HuH-7.5 (cell line): ENCODE results near the gene CARD11.

Experiments used
- DNase-seq: peaks from one replicate; pipeline ENCODE4 v3.0.0; 2011; ENCODE audit warnings: low spot score

The CARD11 gene

DNA sequence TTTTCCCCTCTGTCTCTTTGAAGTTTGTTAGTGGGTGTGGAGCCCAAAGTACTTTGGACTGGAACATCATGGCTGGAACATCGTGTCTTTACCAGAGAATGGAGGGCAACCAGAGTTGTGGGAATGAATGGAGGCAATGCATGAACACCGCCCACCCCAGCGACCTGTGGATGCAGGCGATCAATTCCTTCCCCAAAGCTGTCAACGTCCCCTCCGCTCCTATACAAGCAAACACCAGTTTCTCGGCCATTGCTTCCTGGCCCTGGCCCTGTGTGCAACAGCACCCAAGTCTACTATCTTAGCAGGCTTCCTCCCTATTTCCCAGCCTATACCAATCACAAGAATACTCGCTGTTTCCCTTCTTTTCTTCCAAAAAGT is 62.6 kb downstream of the CARD11 start:
- no peak for DNase-seq

DNA sequence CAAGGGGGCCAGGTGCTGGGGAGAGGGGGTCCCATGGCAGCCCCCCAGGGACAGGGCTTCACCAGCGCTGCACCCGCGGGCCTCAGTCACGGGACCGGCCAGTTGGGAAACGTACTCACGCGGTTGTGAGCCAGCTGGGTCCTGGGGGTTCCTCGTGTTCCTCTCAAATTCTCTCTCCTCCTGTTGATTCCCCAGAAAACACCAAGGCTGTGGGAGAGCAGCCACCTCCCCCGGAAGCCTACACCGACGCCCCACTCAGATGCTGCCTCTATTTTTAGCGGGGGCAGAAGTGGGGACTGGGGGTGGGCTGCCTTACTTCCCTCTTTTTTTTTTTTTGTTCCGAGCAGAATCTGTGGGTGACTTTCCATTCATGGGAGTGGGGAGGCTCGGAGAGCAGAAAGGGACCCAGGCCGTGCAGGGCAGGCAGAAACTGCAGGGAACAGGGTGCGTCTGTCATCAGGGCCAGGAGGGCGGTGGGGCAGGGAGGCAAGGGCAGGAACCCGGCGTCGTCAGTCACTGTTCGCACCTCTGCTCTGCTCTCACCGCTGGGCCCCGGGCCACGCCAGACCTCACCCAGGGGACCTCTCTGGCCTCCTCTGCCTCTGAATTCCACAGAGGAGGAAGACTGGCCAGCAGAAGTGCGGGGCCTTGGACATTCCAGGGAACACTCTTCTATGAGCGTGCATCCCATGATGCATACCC is 63.1 kb downstream of the CARD11 start:
- DNase-seq: no peak

DNA sequence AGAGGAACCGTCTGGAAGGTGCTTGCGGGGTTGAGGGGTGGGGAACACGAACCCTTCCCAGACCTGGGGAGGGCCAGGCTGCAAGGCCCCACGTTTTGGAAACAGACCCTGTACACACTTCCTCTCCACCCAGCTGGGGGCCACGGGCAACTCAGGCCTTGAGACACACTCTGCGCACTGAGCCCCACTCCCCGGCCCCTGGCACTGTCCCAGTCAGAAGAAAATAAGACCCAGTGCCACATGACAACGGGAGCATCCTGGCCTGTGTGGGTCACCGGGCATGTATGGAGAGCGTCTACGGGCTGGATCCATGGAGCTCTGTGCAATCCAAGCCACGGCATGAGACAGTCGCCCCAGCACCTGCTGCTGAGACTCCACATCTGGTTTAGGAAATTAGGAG is 63.7 kb downstream of the CARD11 start:
- no peak for DNase-seq

DNA sequence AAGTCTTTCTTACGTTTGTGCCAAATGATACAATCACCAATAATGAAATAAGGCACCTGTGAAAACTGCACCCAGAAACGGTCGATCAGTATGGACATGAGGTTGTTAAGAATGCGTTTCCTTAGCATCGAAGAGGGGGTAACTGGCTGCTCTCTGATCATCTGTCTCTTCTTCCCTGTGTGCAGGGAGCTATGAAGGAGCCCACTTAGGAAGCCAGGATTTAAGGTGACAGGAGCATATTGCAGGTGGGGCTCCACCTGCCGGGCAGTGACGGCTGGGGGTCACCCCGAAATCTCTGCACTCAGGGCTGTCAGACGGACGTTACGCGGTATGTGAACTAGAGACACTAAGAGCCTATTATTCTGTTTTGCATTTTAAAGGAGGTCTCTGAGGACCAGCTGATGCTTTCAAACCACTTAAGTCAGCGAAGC is 64.5 kb downstream of the CARD11 start:
- DNase-seq: no peak

DNA sequence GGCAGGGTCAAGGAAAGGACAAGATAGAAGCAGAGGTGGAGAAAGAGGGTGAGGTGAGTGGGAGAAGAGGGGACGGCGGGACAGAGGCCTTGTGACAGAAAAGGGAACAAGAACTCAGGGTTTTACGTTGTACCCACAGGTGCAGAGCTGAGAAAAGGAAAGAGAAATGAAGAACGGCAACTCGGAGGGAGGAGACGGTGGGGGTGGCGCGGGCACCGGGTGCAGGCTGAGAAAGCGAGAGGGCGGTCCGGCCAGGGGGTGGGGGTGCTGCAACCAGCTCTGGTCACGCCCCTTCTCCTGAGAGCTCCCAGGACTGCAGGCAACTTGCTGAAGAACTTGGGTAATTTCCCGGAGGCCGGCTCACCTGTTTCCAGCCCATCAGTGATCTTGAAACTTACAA is 65.3 kb downstream of the CARD11 start:
- no peak for DNase-seq

DNA sequence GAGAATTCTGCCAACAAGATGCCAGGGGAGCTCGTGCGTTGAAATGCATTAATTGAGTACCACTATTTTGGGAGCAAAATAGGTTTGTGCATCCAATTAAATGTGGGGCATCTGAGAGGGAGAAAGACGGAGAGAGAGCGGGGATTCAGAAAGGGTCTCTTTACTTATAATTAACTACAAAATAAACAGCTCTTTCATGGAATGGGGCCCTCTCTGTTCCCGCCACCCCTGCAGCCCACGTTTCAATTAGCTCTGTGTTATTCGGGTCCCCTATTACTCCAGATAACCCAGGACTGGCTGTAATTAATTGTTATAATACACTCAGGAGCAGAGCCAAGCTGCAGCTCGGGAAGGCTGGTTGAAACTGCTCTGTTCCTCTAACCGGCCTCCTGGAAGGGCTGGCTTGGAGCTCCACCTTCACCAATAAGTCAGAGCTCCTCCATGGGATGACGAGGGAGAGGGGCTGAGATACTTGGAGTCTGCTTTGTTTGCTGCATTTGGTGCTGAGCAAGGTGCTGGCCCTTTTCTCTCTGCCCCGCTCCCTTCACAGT is 67.8 kb downstream of the CARD11 start:
- DNase-seq: no peak

DNA sequence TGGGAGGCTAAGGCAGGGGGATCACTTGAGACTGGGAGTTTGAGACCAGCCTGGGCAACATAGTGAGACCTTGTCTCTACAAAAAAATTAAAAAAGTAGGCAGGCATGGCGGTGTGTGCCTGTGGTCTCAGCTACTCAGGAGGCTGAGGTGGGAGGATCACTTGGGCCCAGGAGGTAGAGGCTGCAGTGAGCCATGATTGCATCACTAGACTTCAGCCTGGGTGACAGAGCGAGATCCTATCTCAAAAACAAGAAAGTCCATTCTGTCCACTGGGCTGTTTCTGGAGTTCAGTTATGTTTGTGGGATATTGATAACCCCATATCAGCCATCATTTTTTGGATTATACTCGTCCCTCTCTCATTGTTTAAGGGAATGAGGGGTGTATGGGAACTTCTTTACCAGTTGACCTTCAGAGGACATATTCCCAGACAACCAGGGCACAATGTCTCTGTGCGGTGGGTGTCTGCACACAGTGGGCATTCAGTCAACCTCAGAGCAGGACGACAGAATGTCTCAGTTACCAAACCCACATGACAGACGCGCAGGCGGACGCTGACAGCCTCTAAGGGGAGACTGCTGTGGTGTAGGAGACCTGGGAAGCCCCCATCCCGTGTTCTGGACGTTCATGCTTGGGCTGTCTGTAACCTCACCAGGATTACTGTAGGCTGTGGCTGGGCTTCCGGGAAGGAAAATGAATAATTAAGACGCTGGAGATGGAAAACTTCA is 69.4 kb downstream of the CARD11 start:
- DNase-seq: no peak

DNA sequence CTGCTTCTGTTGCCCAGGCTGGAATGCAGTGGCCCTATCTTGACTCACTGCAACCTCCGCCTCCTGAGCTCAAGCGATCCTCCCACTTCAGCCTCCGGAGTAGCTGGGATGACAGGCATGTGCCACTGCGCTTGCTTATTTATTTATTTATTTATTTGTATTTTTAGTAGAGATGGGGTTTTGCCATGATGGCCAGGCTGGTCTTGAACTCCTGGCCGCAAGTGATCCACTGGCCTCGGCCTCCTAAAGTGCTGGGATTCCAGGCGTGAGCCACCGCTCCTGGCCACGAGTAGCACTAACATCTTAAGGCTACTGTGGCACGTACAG is 70.9 kb downstream of the CARD11 start:
- no peak for DNase-seq

DNA sequence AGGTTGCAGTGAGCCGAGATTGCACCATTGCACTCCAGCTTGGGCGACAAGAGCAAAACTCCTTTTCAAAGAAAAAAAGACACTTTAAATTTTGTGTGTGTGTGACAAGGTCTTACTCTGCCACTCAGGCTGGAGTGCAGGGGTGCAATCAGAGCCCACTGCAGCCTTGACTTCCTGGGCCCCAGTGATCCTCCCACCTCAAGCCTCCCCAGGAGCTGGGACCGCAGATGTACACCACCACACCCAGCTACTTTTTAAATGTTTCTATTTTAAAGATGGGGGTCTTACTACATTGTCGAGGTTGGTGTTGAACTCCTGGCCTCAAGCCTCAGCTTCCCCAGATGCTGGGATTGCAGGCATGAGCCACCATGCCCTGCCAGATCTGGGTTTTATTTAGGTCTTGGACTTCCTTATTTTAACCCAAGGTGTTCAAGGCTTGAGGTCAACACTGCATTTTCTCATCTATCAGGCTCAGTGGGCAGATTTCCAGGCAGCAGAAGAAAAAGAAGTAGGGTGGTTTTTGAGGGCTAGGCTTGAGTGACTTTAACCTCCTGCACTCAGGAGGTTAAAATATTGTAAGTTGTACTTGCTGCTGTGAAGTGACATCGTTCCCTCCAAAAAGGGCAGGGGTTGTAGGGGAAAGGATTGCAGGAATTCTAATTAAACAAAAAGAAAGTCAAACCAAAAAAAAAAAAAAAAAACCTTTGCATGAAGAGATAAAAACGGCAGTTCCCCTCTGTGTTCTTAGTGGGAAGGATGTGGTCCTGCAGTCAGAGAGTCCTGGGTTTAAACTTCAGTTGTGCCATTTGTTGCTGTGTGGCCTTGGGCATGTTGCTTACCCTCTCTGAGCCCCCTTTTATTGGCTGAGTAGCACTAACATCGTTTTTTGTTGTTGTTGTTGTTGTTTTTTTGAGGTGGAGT is 71.5 kb downstream of the CARD11 start:
- no peak for DNase-seq

DNA sequence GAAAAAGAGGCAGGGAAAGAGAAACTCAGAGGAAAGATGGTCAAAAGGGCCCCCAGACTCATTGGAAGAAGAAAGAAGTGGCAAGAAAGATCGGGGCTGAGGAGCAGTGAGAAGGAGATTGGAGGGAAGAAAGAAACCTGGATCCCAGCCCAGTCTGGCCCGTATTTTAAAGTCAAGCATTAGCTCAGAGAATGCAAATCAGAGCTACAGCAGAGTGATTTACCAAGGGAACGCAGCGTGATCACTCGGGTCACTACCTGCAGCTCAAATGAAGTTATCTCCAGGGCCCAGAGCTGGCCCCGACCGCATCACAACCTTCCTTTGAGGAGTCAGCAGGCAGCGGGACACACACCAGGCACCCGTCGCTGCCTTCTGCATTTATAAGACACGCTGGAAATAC is 72.8 kb downstream of the CARD11 start:
- no peak for DNase-seq

DNA sequence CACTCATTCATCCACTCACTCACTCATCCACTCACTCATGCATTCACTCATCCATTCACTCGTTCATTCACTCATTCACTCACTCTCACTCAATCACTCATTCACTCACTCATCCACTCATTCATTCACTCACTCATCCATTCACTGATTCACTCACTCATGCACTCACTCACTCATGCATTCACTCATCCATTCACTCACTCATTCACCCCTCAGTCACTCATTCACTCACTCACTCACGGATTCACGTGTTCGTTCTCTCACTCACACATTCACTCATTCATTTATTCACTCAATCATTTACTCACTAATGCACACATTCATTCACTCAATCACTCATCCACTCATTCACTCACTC is 73.4 kb downstream of the CARD11 start:
- no peak for DNase-seq

DNA sequence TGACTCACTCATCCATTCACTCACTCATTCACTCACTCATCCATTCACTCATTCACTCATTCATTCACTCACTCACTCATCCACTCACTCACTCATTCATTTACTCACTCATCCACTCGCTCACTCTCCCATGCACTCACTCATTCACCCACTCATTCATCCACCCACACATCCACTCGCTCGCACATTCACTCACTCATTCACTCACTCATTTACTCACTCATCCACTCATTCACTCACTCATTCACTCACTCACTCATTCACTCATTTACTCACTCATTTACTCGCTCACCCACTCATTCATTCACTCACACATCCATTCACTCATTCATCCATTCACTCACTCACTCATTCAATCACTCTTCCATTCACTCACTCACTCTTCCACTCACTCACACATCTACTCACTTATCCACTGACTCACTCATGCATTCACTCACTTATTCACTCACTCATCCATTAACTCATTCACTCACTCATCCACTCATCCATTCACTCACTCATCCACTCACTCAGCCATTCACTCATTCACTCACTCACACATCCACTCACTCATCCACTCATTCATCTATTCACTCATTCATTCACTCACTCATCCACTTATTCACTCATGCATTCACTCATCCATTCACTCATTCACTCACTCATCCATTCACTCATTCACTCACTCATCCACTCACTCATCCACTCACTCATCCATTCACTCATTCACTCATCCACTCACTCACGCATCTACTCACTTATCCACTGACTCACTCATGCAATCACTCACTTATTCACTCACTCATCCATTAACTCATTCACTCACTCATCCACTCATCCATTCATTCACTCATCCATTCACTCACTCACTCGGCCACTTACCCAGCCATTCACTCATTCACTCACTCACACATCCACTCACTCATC is 74.0 kb downstream of the CARD11 start:
- DNase-seq: no peak

DNA sequence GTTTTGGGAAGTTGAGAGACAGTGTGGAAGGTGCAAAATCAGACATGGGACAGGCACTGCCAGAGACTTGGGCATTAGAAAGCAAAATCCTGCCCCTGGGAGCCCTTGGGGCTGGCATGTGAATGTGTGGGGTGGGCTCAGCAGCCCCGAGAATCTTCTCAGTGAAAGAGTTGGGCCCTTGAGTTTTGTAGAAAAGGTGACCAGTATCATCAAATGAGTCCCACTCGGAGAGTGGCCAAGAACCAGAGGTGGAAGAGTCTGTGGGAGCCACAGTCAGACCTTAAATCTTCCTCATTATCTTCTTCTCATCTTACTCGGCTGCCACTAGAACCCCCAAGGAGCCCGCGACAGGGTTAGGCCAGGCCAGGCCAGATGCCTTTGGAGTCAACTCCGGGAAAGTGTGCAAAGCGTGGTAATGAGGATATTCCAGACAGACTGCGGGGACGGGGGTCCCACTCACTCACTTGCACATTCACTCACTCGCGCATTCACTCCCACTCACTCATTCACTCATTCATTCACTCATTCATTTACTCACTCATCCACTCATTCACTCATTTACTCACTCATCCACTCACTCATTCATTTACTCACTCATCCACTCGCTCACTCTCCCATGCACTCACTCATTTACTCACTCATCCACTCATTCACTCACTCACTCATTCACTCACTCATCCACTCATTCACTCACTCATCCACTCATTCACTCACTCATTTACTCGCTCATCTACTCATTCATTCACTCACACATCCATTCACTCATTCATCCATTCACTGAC is 74.9 kb downstream of the CARD11 start:
- no peak for DNase-seq

DNA sequence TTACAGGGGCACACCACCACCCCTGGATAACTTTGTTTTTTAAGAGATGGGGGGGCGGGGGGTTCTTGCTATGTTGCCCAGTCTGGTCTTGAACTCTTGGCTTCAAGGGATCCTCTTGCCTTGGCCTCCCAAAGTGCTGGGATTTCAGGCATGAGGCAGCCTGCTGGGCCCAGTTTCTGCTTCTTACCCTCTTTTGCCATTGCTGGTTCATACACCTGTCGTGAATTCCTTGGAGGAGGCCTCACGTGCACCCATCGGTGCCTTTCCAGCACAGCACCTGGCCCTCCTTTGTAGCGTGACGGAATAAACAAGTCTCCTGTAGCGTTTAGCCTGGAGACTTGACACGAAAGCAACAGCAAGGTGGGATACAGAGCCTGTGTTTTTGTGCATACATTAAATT is 75.5 kb downstream of the CARD11 start:
- DNase-seq: no peak

DNA sequence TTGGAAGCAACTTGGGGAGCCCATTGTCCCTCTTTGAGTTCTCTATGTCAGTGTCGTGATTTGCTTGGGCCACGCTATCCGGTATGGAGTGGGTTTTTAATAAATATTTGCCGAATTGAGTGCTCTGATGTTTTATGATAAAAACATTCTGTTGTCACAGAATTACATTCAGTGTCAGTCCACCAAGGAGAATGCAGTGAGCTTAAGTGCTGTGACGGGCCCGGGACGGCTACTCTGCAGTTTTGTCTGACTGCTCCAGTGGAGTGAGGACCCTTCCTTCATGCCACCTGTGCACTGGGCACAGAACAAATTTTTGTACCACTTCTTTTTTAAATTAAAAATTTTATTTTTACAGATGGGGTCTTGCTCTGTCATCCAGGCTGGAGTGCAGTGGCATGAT is 76.0 kb downstream of the CARD11 start:
- no peak for DNase-seq

DNA sequence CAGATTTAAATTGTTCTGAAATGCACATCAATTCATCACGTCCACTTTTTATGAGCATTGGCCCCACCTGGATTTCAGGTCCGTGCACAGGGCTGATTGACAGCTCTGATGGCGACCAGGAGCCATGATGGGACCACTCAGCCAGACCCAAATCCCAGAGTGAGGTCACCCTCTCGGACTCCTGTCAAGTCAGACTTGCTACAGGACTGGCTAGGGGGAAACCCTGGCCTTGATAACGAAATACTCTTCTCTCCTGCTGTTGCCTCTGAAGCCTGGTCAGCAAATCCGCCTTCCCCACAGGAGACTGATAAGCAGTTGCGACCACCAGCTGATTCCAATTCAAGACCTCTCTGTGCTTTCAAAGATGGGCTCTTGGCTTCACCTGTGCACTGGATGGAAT is 76.4 kb downstream of the CARD11 start:
- no peak for DNase-seq

DNA sequence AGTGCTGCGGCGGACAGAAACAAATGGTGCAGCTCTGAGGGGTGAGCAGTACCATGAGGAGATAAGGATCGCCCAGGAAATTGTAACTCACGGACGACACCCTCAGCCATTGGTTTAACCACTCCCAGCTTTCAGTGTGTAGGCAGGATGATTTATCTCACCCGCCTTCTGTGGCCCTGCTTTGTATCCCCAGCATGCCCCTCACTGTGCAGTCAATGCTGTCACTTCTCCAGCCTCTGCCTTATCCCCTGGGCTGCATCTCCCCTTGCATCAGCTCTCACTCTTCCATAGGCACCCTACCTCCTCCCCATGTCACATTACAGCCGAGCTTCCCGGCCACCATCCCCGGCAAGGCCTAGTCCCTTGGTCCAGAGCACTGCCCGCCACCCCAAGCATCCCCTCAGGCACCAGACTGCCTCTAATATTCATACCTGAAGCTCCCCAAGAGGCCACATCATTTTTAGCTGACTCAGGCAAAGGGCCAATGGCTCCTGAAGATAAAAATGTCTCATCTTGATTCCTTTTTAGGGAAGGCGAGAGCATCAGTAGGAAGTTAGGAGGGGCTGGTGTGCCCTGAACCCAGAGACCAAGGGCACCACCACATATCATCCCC is 77.1 kb downstream of the CARD11 start:
- DNase-seq: no peak

DNA sequence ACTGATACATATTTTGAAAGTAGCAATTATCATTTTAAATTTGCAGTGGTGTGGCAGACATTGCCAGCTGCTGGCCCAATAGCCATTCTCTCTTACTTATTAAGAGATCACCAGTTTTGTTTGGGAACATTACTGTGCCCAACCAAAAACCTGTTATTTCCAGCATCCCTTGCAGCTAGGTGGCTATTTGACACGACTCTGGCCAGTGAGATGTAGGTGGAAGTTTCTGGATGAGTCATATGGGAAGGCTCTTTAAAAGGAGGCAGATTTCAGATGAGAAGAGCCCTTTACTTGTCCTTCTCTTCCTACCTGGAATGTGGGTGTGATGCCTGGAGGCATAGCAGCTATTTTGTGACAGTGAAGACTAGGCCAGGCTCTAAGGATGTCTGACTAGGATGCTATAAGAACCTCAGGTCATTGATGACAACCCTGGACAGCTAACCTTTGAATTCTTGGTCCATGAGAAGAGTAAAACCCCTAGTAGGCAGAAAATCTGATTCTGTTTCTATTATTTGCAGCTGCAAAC is 77.9 kb downstream of the CARD11 start:
- no peak for DNase-seq

DNA sequence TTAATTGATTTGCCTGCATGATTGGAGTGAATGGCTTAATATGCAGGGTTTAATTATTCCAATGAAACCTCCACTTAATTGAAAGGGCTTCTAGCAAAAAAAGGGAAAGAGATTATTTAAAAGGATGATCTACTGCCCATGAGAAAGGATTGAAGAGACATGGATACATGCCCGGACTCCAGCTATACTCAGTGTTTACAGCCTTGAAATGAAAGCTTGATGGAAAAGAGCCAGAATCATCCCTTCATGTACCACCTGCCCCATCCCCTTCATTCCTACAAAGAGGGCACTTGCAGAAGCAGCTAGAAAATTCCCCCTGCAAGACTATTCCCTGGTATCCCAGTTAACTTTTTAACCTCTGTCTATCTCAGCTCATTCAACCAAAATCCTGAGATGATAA is 78.4 kb downstream of the CARD11 start:
- DNase-seq: no peak

DNA sequence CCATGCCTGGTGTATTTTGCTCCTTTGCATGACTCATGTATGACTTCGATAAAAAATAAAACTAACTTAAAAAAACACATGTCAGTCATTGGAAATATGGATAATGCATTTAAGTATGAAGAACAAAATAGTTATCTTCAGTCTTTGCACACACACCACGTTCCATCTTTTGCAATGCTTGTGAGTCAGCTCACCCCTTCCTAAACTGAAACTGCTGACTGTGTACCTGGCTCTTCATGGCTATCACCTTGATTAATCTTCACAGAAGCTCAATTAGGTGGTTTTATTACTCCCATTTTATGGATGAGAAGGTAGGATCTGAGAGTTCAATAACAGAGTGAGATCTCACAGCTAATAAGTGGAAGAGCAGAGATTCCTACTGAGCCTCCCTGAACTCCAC is 79.5 kb downstream of the CARD11 start:
- no peak for DNase-seq
